Germinal center (tissue), 1 donor: ENCODE data around the gene SAMD4A.

ENCODE experiments used
- DNase-seq: peaks from one replicate; pipeline ENCODE4 v3.0.0; 2012; ENCODE audit warnings: mixed read lengths, low spot score

SAMD4A gene

DNA sequence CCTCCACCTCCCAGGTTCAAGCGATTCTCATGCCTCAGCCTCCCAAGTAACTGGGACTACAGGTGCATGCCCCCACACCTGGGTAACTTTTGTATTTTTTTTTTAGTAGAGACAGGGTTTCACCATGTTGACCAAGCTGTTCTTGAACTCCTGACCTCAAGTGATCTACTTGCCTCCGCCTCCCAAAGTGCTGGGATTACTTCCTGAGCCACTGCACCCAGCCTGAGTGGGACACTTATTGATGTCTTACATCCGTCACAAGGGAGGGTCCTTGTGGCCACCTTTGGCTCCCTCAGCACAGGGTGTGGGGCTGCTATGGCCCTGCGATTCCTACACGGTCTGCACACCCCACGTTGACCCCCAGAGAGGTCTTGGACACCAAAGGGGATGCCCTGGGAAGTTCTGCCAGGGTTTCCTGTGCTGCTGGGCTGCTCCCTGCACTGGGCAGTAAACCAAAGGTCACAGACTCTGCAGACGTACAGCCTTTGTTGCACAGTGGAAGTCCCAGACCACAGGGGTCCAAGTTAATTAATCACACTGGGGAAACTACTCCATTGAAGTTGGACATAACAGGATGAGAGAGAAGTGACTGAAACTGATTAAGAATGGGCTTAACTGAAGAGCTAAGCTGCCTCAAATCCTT lies 95.7 kb downstream of the SAMD4A start:
- no peak for DNase-seq

GRCh38 chr14:54664961-54665360 lies 98.0 kb downstream of the SAMD4A start:
- DNase-seq, result no peak

GRCh38 chr14:54665946-54666345 lies 99.0 kb downstream of the SAMD4A start:
- DNase-seq, result no peak

- DNase-seq, result no peak
Observed at GRCh38 chr14:54667026-54667744, 100.3 kb downstream of the SAMD4A start.

DNA sequence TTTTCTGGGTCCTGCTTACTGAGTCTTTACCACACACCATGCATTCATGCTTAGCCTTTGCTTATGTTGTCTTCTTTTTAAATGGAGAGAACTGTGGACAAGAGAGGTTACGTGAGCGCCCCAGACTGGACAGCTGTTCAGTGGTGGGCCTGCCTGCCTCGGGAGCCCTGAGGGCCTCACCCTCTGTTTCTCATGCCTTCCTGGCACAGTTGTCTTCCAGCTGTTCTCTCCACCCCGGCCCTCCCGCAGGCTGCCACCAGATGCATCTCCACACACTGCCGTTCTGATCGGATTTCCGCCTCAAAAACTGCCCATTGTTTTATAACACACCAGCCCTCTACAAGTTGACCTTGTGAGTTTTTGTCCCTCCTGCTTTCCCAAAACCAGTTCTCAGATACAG lies 100.8 kb downstream of the SAMD4A start:
- DNase-seq, result no peak

DNA sequence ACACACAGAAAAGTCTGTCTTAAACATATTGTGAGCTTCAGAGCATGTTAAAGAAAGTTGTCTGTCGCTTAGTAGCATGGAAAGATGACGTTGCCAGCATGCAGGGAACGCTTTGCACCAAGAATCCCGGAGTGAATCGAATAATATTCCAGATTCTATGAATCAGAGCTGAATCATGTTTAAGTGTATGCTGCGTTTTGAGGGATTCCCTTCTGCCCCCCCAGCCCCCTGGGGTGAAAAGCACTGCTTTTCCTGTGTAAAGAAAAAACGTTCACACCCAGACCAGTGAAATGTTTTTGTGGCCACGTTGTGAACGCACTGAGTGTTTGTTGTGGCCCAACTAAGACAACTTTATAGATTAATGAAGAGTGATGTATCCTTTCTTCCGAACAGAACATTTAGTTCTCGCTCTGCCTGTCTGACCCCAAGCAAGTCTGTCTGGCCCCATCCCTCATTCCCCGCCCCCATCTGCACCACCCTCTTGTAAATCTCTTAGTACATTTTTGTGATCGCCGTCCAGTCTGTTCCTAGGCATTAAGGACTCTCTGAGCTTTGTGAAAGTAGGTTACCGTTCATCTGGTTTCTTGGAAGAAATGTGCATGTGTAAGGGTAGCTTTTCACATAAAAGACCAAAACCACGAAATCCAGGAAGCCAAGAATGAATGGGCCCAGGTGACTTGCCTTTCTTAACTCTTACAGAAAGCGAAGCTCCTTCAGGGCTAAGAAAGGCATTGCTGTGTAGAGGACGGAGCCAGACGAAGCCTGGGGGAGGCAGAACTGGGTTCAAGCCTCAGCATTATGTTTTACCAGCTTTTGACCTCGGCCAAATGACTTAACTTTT lies 103.0 kb downstream of the SAMD4A start:
- DNase-seq, result no peak

DNA sequence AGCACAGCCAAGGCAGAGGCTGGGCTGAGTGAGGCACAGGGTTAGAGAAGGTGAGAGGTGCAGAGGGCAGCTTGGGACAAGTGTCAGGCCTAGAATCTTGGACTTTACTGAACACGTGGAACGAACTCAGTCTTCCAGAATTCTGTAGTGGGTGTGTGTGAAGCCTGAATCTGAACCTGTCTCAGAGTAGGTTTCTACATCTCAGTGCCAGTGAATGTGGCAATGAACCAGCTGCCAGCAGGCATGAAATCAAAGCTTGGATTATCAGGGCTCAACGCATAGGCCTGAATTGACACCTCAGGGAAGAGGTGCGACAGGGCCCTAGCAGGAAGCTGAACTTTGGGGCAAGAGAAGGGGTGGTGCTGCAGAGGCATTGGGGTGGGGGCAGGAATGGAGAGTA lies 104.6 kb downstream of the SAMD4A start:
- no peak for DNase-seq

DNA sequence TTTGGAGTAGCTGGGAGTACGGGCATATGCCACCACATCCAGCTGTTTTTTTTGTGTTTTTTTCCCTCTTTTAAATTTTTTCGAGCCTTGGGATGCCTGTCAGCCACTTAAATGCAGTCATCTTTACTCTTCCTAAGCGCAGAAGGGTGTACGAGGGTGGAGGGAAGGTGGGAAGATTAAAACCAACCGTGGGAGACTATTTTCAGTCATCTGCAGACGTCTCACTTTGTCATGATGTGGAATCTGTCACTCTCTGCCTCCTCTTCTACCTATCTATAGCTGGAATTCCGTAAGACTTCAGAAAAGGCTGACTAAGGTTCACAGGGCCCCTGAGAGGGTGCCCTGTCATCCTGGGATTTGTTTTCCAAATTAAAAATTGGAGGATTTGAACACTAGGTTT lies 105.3 kb downstream of the SAMD4A start:
- DNase-seq, result no peak

GRCh38 chr14:54672688-54673087 lies 105.8 kb downstream of the SAMD4A start:
- DNase-seq, result no peak

- no peak for DNase-seq
Observed at GRCh38 chr14:54673193-54674045, 106.5 kb downstream of the SAMD4A start.

DNA sequence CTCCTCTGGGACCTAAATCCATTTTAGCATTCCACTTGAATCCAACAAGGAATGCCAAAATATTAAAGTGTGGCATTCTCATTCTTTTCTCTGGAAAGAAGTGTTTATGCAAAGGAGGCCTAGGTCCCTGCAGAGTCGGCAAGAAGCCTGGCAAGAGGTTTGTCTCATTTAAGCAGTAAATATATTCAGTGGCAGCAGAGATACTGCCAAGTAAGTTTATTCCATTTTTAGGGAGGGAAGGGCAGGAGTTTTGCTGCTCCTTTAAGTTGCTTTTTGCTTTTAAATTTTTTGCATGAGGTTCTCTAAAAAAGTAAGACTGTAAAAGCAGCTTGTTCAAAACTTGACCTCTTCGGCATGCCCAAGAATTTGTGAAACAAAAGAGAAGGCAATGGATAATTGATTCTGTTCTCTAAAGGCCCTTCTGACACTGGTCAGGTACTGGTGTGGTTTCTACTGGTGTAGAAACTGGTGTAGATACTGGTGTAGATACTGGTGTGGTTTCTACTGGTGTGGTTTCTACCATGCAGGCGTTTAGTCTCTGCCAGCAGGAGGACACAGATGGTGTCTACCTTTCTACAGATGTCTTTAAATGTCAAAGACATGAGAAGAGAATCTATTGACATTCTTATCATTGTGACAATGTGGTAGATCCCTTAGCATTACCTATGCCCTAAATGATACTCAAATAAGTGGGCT lies 107.3 kb downstream of the SAMD4A start:
- no peak for DNase-seq

- DNase-seq, result no peak
Observed at GRCh38 chr14:54675236-54676128, 108.6 kb downstream of the SAMD4A start.

DNA sequence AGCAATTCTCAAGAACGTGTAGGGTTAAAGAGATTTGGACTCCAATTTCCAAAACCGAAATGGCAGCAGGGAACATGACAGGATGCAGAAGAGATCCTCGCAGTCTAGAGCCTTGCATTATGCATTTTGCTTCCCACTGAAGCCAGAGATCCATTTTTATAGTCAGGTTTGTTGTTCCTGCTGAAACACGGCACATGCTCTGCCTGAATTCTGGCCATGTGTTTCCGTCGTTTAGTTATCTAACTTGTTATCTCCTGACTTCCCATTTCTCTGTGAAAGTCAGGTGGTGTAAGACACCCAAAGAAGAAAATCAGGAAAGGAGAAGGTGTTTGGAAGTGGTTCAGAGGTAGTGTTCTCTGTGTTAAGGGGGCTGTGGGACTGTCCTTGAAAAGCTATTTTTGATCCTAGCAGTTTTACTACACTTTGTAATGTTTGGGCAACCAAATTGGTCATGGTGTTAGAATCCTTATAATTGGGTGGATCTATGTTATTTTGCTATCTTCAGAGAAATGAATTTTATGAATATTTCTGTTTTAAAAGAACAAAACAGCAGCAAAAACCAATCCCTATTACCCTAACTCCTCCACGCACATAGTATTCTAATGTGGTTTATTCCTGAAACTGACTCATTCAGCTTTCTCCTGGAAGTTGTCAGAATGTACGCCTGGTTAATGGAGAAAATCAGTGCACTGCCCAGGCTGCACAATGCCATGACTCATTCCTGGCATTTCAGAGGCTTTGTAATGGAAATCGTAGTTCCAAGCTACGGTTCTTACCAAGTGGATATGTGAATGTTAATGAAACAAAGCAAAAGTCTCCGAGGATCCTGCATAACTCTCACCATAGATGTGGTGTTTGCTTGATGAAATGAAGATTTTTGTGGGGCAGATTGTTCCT lies 110.1 kb downstream of the SAMD4A start:
- no peak for DNase-seq

- DNase-seq, result no peak
Observed at GRCh38 chr14:54680651-54681050, 113.7 kb downstream of the SAMD4A start.

DNA sequence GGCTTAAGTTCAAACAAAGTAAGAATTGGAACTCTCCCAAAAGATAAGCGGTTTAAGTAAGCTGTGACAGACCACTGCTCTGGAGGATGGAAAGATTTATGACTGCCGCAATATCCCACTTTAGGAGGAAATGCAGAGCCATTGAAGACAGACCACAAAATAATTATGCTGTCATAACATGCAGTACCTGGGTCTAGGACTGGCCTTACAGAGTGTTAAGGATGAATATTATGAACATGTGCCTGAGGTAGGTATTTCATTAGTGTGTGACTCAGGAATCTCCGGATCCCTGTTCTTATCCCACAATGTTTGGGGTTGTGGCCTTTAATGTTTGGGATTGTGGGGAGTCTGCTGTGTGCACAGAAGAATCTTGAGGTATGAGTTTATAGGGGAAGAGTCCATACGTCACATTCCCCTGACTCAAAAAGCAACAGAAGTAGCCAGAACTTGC lies 114.9 kb downstream of the SAMD4A start:
- DNase-seq, result no peak

DNA sequence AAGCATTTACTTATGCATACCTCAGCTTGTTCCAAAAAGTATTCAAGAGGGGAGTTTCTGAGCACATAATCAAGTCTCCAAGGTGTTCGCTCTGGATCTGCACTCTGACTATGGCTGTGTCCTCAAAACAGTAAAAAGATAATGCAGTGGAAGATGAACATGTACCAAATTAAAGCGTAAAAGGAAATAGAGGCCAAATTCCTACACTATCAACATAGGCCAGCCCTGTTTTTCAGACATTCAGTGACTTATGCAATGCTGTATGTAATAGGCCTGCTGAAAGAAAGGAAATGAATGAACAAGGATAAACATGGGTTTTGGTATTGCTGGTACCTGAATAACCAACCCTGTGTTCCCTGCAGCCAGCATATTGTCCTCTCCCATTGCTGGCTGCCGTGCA lies 115.7 kb downstream of the SAMD4A start:
- DNase-seq, result no peak

GRCh38 chr14:54683882-54684794 lies 117.2 kb downstream of the SAMD4A start:
- peak; percentile 50 for DNase-seq

GRCh38 chr14:54685286-54685845 lies 118.4 kb downstream of the SAMD4A start:
- no peak for DNase-seq
